K562 (cell line): ENCODE data around the gene LSM14B. TPM values are rescaled to one million over a fixed set of nuclear protein-coding genes. Genes with fewer than 3 reads are reported as not detected.

ENCODE experiments used
- BCOR ChIP-seq: fragments of 450-650 bp; IDR thresholded peaks from 2 replicates; pipeline ENCODE4 v1.6.1; 2016
- EGR1 ChIP-seq: fragments of 450-650 bp; conservative IDR thresholded peaks from 2 replicates; pipeline ENCODE4 v1.6.1; 2017; ENCODE audit warnings: mild to moderate bottlenecking
- FOXA1 ChIP-seq: fragments of 450-650 bp; IDR thresholded peaks from 2 replicates; pipeline ENCODE4 v1.6.1; 2016; ENCODE audit warnings: mild to moderate bottlenecking, borderline replicate concordance
- HMGN3 ChIP-seq: IDR thresholded peaks from 2 replicates; pipeline ENCODE4 v1.6.1; 2011; ENCODE audit warnings: borderline replicate concordance, low read depth, mild to moderate bottlenecking, mixed read lengths, low read length; ENCODE audit not compliant: insufficient read length; ENCODE audit errors: extremely low read depth
- IRF2 ChIP-seq: sonication (generic); formaldehyde crosslinking; IDR thresholded peaks from 2 replicates; pipeline ENCODE4 v1.8.1; 2022; ENCODE audit warnings: mild to moderate bottlenecking, missing genetic modification reagents
- KDM1A ChIP-seq, 2 experiments: fragments of 450-650 bp; IDR thresholded peaks; 2 replicates each; pipeline ENCODE4 v1.6.1; 2016; ENCODE audit warnings: mild to moderate bottlenecking in 2 of 2
- LCOR ChIP-seq: sonication (generic); formaldehyde crosslinking; IDR thresholded peaks from 2 replicates; pipeline ENCODE4 v1.8.0; 2022; ENCODE audit warnings: mild to moderate bottlenecking, missing genetic modification reagents
- NCOR1 ChIP-seq: fragments of 450-650 bp; IDR thresholded peaks from 2 replicates; pipeline ENCODE4 v1.6.1; 2016; ENCODE audit warnings: mild to moderate bottlenecking, moderate library complexity
- POU5F1 ChIP-seq: fragments of 150-350 bp; IDR thresholded peaks from 2 replicates; pipeline ENCODE4 v1.6.1; 2014; ENCODE audit warnings: borderline replicate concordance, low read length, low read depth, mild to moderate bottlenecking; ENCODE audit not compliant: partially characterized antibody
- RFX5 ChIP-seq: IDR thresholded peaks from 2 replicates; pipeline ENCODE4 v1.6.1; 2011; ENCODE audit warnings: low read depth, mild to moderate bottlenecking, improper control_type of control experiment, low read length
- STAG1 ChIP-seq: sonication (generic); formaldehyde crosslinking; IDR thresholded peaks from 2 replicates; pipeline ENCODE4 v1.5.0; 2020; ENCODE audit warnings: missing genetic modification reagents, borderline replicate concordance
- U2AF2 ChIP-seq: fragments of 200-400 bp; formaldehyde crosslinking; optimal IDR thresholded peaks from 2 replicates; pipeline ENCODE3; 2017; ENCODE audit warnings: low read depth, mild to moderate bottlenecking, low read length
- polyA plus RNA-seq, 8 experiments: library from polyadenylated mRNA; depleted of rRNA in 4 of 8; stranded (reverse) in 5 of 8; unstranded in 3 of 8; fragments of >200 nt; fragmentation: Nextera tagmentation in 2 of 8; fragmentation: Illumina TruSeq in 1 of 8; extraction: Ambion mirVana in 2 of 8; extraction: Trizol in 1 of 8; gene quantifications; 2 replicates each; pipeline versions ENCODE4 v1.2.1 to v1.2.3, GENCODE V29; 2011 to 2014; ENCODE audit warnings: inconsistent platforms in 1 of 8, missing spikeins in 1 of 8
- total RNA-seq, 7 experiments: library from RNA; depleted of rRNA in 6 of 7; stranded (reverse); fragments of >200 nt in 6 of 7; fragmentation: Illumina TruSeq in 2 of 7; extraction: Trizol in 2 of 7; gene quantifications; 2 replicates each; pipeline versions ENCODE4 v1.2.1 to v1.2.3, GENCODE V29; 2011 to 2021; ENCODE audit warnings: low replicate concordance in 1 of 7
- TF ChIP-seq, protein P1 (sequence below): sonication (generic); formaldehyde crosslinking; IDR thresholded peaks from 2 replicates; pipeline ENCODE4 v1.8.1; 2023; ENCODE audit warnings: mild to moderate bottlenecking, missing genetic modification reagents
- TF ChIP-seq, protein P2 (sequence below): fragments of 200-800 bp; sonication (Bioruptor generic); IDR thresholded peaks from 2 replicates; pipeline ENCODE4 v1.6.1; 2017; ENCODE audit warnings: missing genetic modification characterization, missing compliant biosample characterization
- TF ChIP-seq, protein P3 (sequence below): sonication (generic); formaldehyde crosslinking; IDR thresholded peaks from 2 replicates; pipeline ENCODE4 v1.8.1; 2023; ENCODE audit warnings: mild to moderate bottlenecking, missing genetic modification reagents
- TF ChIP-seq, protein P4 (sequence below): fragments of 450-650 bp; IDR thresholded peaks from 2 replicates; pipeline ENCODE4 v1.7.1; 2018; ENCODE audit warnings: mild to moderate bottlenecking, low read depth; ENCODE audit not compliant: partially characterized antibody
- TF ChIP-seq, protein P5 (sequence below): fragments of 450-650 bp; formaldehyde crosslinking; IDR thresholded peaks from 2 replicates; pipeline ENCODE4 v1.4.0; 2022; ENCODE audit warnings: missing genetic modification characterization

LSM14B gene
- total and polyA plus RNA-seq, 9 of the 15 experiments (the other 6 are each of a cell fraction or from before 2014, with no cell fraction given) = 0.66 to 36.0 (median 20.2) TPM

DNA sequence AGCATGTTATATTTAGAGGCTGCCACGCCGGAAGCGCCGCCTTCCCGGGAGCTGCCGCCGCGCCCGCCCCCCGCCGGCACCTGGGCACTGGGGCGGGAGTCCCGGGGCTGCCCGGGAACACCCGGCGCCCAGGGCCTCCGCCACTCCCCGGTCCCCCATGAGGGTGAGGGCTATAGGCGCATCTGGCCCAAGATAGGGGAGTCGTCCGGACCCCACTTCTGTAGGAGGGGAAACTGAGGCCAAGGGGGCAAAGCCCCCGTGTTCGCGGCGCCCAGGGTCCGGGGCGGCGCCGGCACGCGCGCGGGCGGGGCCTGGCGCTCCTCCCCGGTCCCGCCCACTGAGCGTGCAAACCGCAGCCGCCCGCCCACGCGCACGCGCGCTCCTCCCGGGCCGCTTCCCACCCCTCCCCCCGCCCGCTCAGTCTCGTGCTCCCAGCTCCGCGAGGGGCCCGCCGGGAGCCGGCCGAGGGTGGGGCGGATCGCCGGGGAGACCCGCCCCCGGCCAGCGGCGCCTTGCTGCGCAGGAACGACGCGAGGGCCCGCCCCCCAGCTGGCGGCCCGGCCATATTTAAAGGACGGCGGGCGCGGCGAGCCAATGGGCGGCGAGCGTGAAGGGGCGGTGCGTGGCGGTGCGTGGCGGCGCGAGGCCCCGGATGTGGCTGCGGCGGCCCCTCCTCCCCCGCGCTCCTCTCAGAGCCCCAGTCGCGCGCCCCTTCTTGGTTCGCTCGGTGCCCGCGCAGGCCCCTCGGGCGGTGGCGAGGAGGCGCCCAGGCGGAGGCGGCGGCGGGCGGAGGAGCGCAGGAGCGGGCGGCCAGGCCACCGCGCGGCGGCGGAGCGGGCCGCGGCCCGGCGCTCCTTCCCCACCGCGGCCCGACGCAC lies at the start of gene LSM14B (continued):
- TF ChIP-seq, protein P1, sequence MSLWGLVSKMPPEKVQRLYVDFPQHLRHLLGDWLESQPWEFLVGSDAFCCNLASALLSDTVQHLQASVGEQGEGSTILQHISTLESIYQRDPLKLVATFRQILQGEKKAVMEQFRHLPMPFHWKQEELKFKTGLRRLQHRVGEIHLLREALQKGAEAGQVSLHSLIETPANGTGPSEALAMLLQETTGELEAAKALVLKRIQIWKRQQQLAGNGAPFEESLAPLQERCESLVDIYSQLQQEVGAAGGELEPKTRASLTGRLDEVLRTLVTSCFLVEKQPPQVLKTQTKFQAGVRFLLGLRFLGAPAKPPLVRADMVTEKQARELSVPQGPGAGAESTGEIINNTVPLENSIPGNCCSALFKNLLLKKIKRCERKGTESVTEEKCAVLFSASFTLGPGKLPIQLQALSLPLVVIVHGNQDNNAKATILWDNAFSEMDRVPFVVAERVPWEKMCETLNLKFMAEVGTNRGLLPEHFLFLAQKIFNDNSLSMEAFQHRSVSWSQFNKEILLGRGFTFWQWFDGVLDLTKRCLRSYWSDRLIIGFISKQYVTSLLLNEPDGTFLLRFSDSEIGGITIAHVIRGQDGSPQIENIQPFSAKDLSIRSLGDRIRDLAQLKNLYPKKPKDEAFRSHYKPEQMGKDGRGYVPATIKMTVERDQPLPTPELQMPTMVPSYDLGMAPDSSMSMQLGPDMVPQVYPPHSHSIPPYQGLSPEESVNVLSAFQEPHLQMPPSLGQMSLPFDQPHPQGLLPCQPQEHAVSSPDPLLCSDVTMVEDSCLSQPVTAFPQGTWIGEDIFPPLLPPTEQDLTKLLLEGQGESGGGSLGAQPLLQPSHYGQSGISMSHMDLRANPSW = no peak
- TF ChIP-seq IRF2 (CRISPR knock-in tag) (no peak), STAG1 (no peak), KDM1A (IDR thresholded peaks at IDR 0.05) (no peak), LCOR (no peak), U2AF2 (no peak), HMGN3 (peak; percentile 95), EGR1 (peak; percentile 67), NCOR1 (0 out of 2 replicates have a peak, but pooled peaks have one; percentile 16), BCOR (no peak), POU5F1 (no peak), RFX5 (no peak), FOXA1 (no peak)
- TF ChIP-seq, protein P2, sequence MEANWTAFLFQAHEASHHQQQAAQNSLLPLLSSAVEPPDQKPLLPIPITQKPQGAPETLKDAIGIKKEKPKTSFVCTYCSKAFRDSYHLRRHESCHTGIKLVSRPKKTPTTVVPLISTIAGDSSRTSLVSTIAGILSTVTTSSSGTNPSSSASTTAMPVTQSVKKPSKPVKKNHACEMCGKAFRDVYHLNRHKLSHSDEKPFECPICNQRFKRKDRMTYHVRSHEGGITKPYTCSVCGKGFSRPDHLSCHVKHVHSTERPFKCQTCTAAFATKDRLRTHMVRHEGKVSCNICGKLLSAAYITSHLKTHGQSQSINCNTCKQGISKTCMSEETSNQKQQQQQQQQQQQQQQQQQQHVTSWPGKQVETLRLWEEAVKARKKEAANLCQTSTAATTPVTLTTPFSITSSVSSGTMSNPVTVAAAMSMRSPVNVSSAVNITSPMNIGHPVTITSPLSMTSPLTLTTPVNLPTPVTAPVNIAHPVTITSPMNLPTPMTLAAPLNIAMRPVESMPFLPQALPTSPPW (CRISPR knock-in tag) = peak; percentile 97
- TF ChIP-seq, protein P3, sequence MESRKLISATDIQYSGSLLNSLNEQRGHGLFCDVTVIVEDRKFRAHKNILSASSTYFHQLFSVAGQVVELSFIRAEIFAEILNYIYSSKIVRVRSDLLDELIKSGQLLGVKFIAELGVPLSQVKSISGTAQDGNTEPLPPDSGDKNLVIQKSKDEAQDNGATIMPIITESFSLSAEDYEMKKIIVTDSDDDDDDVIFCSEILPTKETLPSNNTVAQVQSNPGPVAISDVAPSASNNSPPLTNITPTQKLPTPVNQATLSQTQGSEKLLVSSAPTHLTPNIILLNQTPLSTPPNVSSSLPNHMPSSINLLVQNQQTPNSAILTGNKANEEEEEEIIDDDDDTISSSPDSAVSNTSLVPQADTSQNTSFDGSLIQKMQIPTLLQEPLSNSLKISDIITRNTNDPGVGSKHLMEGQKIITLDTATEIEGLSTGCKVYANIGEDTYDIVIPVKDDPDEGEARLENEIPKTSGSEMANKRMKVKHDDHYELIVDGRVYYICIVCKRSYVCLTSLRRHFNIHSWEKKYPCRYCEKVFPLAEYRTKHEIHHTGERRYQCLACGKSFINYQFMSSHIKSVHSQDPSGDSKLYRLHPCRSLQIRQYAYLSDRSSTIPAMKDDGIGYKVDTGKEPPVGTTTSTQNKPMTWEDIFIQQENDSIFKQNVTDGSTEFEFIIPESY (CRISPR knock-in tag) = no peak
- TF ChIP-seq, protein P4, sequence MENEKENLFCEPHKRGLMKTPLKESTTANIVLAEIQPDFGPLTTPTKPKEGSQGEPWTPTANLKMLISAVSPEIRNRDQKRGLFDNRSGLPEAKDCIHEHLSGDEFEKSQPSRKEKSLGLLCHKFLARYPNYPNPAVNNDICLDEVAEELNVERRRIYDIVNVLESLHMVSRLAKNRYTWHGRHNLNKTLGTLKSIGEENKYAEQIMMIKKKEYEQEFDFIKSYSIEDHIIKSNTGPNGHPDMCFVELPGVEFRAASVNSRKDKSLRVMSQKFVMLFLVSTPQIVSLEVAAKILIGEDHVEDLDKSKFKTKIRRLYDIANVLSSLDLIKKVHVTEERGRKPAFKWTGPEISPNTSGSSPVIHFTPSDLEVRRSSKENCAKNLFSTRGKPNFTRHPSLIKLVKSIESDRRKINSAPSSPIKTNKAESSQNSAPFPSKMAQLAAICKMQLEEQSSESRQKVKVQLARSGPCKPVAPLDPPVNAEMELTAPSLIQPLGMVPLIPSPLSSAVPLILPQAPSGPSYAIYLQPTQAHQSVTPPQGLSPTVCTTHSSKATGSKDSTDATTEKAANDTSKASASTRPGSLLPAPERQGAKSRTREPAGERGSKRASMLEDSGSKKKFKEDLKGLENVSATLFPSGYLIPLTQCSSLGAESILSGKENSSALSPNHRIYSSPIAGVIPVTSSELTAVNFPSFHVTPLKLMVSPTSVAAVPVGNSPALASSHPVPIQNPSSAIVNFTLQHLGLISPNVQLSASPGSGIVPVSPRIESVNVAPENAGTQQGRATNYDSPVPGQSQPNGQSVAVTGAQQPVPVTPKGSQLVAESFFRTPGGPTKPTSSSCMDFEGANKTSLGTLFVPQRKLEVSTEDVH = no peak
- TF ChIP-seq, protein P5, sequence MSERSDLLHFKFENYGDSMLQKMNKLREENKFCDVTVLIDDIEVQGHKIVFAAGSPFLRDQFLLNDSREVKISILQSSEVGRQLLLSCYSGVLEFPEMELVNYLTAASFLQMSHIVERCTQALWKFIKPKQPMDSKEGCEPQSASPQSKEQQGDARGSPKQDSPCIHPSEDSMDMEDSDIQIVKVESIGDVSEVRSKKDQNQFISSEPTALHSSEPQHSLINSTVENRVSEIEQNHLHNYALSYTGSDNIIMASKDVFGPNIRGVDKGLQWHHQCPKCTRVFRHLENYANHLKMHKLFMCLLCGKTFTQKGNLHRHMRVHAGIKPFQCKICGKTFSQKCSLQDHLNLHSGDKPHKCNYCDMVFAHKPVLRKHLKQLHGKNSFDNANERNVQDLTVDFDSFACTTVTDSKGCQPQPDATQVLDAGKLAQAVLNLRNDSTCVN (CRISPR knock-in tag) = no peak
